Vagina (tissue), 2 donors: ENCODE data around the gene CNNM1.

ENCODE experiments used
- CTCF ChIP-seq, 3 experiments: fragments of 450-650 bp in 2 of 3; fragments of 200-600 bp in 1 of 3; sonication (generic) in 1 of 3; IDR thresholded peaks; one replicate each; pipeline ENCODE4 v1.5.1; 2017 to 2019; ENCODE audit warnings: antibody characterized with exemption in 3 of 3, mild to moderate bottlenecking in 2 of 3, moderate library complexity in 2 of 3
- POLR2AphosphoS5 ChIP-seq, 2 donors: sonication (generic); formaldehyde crosslinking; IDR thresholded peaks; one replicate each; pipeline ENCODE4 v1.9.0; 2017; ENCODE audit warnings: antibody characterized with exemption in 2 of 2, mild to moderate bottlenecking in 2 of 2, low read depth in 1 of 2; ENCODE audit not compliant: insufficient read depth in 1 of 2

- TF ChIP-seq CTCF (IDR thresholded peaks at IDR 0.05) (no peak), POLR2AphosphoS5 (IDR thresholded peaks at IDR 0.05; ENCODE audit: insufficient read depth in 1 of 2, low read depth in 1 of 2) (no peak)
These were observed 10.4 kb downstream of the CNNM1 start for GRCh38 chr10:99339563-99340047.
